ENCODE measurements around the gene SCNN1B. TPM values are rescaled to one million over a fixed set of nuclear protein-coding genes. Genes with fewer than 3 reads are reported as not detected.

The SCNN1B gene
- total RNA-seq, 2 donors from 2014 or later: not detected

DNA sequence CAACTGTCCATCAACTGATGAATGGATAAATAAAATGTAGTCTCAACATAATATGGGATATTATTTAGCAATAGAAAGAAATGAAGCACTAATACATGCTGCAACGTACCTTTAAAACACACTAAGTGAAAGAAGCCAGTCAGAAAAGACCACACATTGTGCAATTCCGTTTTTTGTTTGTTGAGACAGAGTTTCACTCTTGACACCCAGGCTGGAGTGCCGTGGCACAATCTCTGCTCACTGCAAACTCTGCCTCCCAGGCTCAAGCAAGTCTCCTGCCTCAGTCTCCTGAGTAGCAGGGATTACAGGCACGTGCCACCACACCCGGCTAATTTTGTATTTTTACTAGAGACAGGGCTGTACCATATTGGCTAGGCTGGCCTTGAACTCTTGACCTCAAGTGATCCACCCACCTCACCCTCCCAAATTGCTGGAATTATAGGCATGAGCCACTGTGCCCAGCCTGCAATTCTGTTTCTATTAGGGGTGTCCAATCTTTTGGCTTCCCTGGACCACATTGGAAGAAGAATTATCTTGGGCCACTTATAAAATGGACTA is 40.1 kb downstream of the SCNN1B start:
- Histone ChIP-seq H3K9me3 (ENCODE audit: control insufficient read depth, low read length) (no peaks in the 10 kb centered on the region), H3K4me1 (ENCODE audit: control insufficient read depth, insufficient read depth, low read length) (no peaks in the 10 kb centered on the region), H3K9ac (ENCODE audit: extremely low read depth, low read length, poor library complexity, severe bottlenecking) (no peak overlapping the region), H3K4me3 (ENCODE audit: low read length) (no peak overlapping the region), H3K36me3 (ENCODE audit: control insufficient read depth, insufficient read depth, low read length) (no peaks in the 10 kb centered on the region), H3K27ac (ENCODE audit: low read depth, low read length) (no peak overlapping the region), H3K27me3 (ENCODE audit: control insufficient read depth, insufficient read depth, low read length, poor library complexity, severe bottlenecking) (no peaks in the 10 kb centered on the region)
- Mint-ChIP-seq H3K4me1 (peaks cover 6% of the 10 kb centered on the region), H3K4me3 (no peak overlapping the region), H3K27ac (no peak overlapping the region), H3K27me3 (ENCODE audit: insufficient read depth) (peaks cover 5% of the 10 kb centered on the region), H3K9me3 (no peaks in the 10 kb centered on the region), H3K36me3 (ENCODE audit: low read depth) (no peaks in the 10 kb centered on the region)
- 89 to 90% methylated on average over 5 of the region's 5 CpGs for WGBS, 2 experiments (ENCODE audit: insufficient coverage in 1 of 2, insufficient read length in 1 of 2)
- DNase-seq: no peak
- TF ChIP-seq, protein P1, sequence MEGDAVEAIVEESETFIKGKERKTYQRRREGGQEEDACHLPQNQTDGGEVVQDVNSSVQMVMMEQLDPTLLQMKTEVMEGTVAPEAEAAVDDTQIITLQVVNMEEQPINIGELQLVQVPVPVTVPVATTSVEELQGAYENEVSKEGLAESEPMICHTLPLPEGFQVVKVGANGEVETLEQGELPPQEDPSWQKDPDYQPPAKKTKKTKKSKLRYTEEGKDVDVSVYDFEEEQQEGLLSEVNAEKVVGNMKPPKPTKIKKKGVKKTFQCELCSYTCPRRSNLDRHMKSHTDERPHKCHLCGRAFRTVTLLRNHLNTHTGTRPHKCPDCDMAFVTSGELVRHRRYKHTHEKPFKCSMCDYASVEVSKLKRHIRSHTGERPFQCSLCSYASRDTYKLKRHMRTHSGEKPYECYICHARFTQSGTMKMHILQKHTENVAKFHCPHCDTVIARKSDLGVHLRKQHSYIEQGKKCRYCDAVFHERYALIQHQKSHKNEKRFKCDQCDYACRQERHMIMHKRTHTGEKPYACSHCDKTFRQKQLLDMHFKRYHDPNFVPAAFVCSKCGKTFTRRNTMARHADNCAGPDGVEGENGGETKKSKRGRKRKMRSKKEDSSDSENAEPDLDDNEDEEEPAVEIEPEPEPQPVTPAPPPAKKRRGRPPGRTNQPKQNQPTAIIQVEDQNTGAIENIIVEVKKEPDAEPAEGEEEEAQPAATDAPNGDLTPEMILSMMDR (conservative IDR thresholded peaks at IDR 0.05): no peak

DNA sequence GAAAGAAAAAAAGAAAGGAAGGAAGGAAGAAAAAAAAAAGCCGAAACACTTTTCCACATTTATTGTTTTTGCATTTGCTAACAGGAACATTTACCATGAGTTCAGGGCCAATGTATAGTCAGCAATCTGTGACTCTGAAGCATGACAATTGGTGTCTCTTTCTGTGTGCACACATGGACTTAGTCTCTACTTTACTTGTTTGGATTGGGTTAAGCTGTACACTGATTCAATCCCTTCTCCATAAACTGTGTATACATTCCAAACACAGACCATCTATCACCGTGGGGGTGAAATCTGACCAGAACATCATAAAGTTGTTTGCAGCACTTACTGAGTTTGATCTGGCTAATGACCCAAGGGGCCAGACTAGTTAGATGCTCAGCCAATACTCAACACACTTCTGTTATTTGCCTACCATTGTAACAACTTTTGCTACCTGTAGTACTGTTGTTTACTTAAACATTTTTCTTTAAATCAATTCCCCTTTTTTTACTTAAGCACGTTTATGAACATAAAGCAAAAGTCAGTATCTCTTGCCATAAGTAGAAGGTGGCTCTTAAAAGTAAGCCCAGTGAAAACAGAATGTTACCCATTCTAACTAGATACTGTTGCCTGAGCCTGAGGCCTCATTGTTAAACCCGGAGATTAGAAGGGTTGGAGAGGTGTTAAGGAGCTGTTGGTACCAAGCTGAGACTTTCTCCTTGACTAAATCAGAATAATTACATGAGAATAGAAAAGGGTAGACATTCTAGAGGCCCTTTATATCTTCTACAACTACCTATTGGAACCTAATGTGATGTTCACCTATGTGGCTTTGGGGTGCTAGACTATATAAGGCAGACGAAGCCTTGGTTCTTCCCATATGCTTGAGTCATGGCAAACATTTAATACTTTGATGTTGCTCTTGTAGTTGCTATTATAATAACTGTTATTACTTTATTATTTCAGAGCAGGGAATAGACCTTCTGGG is 41.8 kb downstream of the SCNN1B start:
- no peak overlapping the region for H3K4me3 ChIP-seq (ENCODE audit: low read length)
- TF ChIP-seq, protein P1 (conservative IDR thresholded peaks at IDR 0.05): no peak
- WGBS, 2 experiments (ENCODE audit: insufficient coverage in 1 of 2, insufficient read length in 1 of 2): 53 to 54% methylated on average over 2 to 5 of the region's 5 CpGs
- H3K9me3 ChIP-seq (ENCODE audit: control insufficient read depth, low read length): no peaks in the 10 kb centered on the region
- Mint-ChIP-seq H3K4me3 (no peak overlapping the region), H3K36me3 (ENCODE audit: low read depth) (no peaks in the 10 kb centered on the region), H3K9me3 (no peaks in the 10 kb centered on the region), H3K27me3 (ENCODE audit: insufficient read depth) (peaks cover 8% of the 10 kb centered on the region), H3K27ac (no peak overlapping the region), H3K4me1 (peaks cover 6% of the 10 kb centered on the region)
- H3K4me1 ChIP-seq (ENCODE audit: control insufficient read depth, insufficient read depth, low read length): no peaks in the 10 kb centered on the region
- H3K36me3 ChIP-seq (ENCODE audit: control insufficient read depth, insufficient read depth, low read length): no peaks in the 10 kb centered on the region
- no peak overlapping the region for H3K9ac ChIP-seq (ENCODE audit: extremely low read depth, low read length, poor library complexity, severe bottlenecking)
- peak; percentile 62 for DNase-seq
- no peaks in the 10 kb centered on the region for H3K27me3 ChIP-seq (ENCODE audit: control insufficient read depth, insufficient read depth, low read length, poor library complexity, severe bottlenecking)
- H3K27ac ChIP-seq (ENCODE audit: low read depth, low read length): no peak overlapping the region

DNA sequence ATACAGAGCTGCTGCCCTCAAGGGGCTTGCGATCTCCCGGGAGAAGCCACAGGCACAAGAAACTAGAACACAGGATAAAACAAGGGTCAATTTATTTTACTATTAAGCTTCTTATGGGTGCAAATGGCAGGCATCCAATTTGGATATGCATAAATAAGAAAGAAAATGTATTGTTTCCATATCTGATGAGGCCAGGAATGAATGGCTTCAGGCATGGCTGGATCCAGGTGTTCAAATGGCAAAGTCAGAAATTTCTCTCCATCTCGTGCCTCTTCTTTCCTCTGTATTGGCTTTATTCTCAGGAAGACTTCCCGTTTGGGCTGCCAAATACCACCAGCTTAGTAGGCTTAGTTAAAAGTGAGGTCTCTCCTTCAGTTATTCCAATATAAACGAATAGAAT is 43.1 kb downstream of the SCNN1B start:
- Mint-ChIP-seq H3K27me3 (ENCODE audit: insufficient read depth) (peaks cover 8% of the 10 kb centered on the region), H3K36me3 (ENCODE audit: low read depth) (no peaks in the 10 kb centered on the region), H3K9me3 (no peaks in the 10 kb centered on the region), H3K4me3 (no peak overlapping the region), H3K27ac (no peak overlapping the region), H3K4me1 (peaks cover 6% of the 10 kb centered on the region)
- no peak overlapping the region for H3K27ac ChIP-seq (ENCODE audit: low read depth, low read length)
- 87 to 94% methylated on average over 3 to 5 of the region's 5 CpGs for WGBS, 2 experiments (ENCODE audit: insufficient coverage in 1 of 2, insufficient read length in 1 of 2)
- no peaks in the 10 kb centered on the region for H3K4me1 ChIP-seq (ENCODE audit: control insufficient read depth, insufficient read depth, low read length)
- H3K9me3 ChIP-seq (ENCODE audit: control insufficient read depth, low read length): no peaks in the 10 kb centered on the region
- H3K27me3 ChIP-seq (ENCODE audit: control insufficient read depth, insufficient read depth, low read length, poor library complexity, severe bottlenecking): no peaks in the 10 kb centered on the region
- no peak overlapping the region for H3K9ac ChIP-seq (ENCODE audit: extremely low read depth, low read length, poor library complexity, severe bottlenecking)
- H3K36me3 ChIP-seq (ENCODE audit: control insufficient read depth, insufficient read depth, low read length): no peaks in the 10 kb centered on the region
- no peak for DNase-seq
- H3K4me3 ChIP-seq (ENCODE audit: low read length): no peak overlapping the region
- TF ChIP-seq, protein P1 (conservative IDR thresholded peaks at IDR 0.05): no peak
